Suppressor macrophage treated with lipopolysaccharide for 1 hour (primary cell): Measurements from ENCODE around the gene OGFR.

Experiments used
- DNase-seq, 3 donors: peaks; one replicate each; pipeline ENCODE4 v3.0.0-alpha.2; 2020 to 2022

Gene OGFR

DNA sequence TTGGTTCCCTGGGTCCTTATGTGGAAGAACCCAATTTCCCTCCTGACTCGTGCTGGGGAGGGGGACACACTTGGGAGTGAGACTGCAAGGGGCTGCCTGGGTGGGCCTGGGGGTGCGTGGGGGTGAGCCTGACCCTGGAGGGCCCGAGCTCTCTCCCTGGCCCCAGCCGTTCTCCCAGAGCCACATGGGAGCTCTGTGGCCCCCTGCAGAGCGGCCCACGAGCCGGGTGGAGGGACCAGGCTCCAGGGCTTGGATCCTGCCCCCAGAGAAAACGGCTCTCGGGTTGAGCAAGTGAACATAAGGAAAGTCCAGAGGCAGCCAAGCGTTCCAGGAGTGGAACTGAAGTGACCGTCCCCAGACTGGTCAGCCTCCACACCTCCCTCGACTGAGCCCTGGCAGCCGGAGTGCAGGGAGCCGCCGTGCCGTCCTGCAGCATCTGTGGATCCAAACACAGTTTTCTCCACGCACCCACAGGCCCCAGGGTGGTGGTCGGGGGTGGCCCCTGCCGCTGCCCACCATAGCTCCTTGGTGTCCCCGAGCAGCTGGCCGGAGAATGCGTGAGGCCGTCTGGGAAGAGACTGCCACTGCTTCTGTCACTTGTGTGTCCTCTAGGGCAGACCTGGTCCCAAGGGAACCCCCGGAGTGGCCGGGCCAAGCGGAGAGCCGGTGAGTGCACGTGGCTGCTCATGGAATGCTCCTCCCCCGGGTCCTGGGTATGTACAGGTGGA, 22.8 kb downstream of the OGFR start:
- no peak for DNase-seq

DNA sequence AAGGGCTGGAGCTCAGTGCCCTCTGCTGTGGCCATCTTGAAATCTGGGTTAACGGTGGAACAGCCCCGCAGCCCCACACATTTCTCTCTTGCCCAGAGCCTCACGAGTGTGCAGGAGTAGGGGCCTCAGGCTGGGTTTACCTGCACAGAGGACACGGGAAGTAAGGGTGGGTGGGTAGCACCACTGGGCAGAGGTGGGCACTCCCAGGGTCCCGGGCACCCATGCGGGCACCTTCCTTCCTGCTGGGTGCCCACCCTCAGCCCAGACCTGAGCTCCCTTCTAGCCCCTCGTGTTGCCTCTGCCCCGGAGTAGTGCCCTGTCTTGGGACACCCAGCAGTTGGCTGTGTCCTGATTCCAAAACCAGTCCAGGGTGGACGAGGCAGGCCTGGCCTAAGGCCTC, 23.4 kb downstream of the OGFR start:
- DNase-seq, result no peak

DNA sequence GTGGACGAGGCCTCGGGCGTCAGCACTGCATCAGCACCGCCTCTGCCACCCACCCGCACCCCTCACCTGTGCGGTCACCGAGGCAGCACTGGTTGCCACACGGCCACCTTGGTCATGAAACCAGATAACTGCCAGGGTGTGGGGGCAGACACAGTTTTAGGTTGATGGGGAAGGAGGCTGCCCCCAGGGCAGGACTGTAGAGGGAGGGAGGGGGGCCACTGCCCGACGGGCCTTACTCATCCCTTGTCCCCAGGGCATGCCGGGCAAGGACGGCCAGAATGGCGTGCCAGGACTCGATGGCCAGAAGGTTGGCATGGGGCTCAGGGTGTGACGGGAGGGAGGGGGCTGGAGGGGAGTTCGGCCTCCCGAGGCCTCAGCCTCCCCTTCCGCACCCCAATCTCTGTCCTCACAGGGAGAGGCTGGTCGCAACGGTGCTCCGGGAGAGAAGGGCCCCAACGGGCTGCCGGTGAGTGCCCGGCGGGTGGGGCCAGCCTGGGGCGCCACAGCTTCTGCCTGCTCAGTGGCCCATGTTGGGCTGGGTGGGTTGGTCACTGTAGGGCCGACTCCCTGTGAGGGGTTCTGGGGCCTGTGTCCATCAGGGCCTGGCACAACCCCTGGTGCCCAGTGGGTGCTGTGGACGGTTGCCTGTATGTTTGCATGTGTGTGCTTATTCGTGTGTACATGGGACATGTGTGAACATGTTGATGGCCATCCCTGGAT, 24.0 kb downstream of the OGFR start:
- no peak for DNase-seq

DNA sequence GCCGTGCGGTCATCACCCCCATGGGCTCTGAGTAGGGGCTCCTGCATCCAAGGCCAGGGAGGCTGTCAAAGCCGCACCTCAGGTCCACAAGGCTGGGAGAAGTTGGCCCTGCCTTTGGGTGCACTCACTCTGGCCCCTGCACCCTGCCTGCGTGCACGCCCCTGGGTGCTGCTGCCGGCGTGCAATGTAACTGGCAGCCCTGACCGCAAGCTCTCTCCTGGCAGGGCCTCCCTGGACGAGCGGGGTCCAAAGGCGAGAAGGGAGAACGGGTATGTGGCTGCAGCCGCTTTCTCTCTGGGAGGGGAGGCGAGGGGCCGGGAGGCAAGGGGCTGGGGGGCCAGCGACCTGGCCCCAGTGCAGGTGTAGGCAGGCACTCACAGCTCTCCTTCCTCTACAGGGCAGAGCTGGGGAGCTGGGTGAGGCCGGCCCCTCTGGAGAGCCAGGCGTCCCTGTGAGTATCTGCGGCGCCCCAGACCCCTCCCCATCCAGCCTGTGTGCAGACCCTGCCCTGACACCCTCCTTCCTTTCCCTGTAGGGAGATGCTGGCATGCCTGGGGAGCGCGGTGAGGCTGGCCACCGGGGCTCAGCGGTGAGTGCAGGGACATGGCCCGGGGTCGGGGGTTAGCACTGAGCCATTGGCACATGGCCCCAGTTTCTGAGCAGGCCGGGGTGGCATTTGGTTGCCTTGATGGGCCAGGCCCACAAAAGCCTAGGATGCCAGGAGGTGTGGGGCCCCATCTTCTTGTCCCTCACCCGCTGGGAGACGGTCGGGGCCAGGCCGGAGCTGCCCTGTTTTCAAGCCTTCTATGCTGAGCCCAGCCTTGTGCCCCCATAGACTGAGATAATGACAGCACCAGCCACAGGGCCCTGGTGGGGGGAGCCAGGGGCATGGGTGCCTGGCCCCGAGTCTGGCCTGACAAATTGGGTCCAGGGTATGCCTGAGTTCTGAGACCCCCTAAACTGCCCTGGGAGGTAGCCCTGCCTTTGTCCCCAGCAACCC, 24.9 kb downstream of the OGFR start:
- DNase-seq, result no peak

DNA sequence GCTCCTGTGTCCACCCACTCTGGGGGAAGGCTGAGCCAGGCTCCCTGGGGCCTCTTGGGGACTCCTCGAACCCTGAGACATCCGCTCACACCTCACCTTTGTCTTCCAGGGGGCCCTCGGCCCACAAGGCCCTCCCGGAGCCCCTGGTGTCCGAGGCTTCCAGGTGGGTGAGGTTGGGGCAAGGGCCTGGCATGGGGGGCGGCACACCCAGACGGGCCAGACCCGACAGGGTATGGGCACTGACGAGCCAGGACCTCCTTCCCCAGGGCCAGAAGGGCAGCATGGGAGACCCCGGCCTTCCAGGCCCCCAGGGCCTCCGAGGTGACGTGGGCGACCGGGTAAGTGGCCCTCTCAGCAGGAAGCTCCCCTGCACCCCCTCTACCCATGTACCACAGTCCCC, 25.6 kb downstream of the OGFR start:
- DNase-seq, result no peak

DNA sequence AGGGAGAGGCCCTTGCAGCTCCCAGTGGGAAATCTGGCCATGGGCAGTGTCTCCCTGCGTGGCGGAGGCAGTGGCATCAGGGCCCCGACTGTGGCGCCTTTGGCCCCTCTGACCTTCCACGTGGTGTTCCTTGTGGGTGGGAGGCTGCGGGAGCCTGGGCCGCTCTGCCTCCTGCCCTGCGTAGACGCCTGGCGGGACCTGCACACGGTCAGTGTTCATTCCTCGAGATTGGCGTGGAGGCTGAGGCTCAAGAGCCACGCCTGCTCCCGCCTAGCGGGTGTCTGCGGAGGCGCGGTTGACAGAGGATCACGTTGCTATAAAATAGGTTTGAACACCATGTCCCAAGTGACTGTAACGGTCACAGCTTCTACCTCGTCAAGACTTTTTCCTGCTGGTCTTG, 26.2 kb downstream of the OGFR start:
- DNase-seq, result no peak

DNA sequence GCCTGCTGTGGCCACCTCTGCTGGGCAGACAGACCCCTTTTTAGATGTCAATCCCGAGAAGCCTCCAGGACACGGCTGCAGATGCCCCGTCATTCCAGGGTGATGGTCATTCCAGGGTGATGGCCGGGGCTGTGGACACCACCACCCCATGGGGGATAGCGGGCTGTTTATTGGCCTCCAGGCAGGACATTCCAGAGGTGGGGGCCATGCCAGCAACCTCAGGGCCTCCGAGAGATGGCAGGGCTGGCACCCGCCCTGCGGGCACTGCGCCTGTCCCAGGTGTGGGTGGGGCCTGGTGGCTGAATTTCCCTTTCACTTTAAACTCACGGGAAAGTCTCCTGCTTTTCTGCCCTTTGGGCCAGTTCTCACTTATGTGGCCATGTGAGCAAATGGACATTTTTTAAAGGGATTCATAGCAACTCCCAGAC, 26.7 kb downstream of the OGFR start:
- DNase-seq, result no peak

DNA sequence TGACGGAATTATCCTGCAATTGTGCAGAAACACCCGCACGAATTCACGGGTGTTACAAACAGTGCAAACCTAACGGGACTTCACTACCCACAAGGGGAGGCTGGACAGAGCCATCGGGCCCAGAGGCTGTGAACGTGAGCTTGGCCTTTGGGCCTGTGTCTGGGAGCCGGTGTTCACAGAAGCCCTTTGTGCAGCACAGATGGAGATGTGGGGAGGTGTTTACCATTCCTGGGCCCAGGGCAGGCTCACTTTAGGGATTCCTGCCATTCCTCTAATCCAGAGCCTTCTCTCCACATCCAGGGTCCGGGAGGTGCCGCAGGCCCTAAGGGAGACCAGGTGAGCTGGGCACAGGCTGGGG, 27.2 kb downstream of the OGFR start:
- DNase-seq, result no peak

DNA sequence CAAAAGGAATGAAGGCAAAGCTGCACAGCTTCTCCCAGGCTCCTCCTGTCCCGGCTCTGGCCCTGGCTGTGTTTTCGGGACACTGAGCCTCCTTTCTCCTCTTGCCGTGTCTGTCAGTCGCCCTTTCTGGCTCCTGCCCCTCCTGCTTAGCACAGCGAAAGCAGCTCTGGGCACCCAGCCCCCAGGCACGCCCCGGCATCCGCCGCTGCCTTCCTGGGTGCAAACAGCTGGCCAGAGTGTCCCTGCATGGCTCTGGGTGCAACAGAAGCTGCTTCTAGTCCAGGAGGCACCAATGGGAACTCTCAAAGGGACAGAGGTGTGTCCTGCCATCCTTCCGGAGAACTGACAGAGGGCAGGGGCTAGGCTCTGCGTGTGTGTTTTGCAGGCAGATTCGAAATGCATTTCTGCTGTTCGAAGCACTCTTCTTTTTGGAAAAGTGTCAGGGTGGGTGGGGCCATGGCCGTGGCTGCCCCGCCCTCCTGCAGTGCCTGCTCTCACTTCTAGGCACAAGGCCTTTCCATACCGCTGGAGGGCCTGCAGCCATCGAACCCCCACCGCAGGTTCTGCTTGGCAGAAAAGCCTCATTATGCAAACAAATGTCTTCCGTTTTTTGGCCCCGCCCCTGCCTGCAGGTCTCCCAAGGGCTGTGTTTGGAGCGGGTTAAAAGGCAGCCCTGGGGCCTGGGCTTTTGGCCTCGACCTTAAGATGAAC, 27.7 kb downstream of the OGFR start:
- peak; percentile 68 to 84 (median 83) for DNase-seq

DNA sequence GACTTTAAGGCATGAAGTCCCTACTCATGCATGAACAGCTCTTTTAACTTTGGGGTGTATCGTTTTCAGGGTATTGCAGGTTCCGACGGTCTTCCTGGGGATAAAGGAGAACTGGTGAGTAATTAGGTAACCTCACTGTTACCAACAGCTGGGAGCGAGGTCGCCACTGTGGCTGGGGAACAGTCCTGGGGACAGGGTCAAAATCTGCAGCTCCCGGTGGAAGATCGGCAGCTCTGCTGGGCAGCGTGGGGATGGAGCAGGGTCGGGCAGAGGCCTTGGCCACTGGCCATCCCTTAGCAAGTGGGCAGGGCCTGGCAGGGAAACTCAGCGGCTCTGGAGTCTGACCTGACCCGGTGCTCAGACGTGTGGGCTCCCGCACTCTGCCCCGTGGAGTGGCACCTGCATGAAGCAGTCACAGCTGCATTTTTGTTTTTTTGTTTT, 28.3 kb downstream of the OGFR start:
- DNase-seq, result peak in 2 of 3 donors; percentile 30 to 46

DNA sequence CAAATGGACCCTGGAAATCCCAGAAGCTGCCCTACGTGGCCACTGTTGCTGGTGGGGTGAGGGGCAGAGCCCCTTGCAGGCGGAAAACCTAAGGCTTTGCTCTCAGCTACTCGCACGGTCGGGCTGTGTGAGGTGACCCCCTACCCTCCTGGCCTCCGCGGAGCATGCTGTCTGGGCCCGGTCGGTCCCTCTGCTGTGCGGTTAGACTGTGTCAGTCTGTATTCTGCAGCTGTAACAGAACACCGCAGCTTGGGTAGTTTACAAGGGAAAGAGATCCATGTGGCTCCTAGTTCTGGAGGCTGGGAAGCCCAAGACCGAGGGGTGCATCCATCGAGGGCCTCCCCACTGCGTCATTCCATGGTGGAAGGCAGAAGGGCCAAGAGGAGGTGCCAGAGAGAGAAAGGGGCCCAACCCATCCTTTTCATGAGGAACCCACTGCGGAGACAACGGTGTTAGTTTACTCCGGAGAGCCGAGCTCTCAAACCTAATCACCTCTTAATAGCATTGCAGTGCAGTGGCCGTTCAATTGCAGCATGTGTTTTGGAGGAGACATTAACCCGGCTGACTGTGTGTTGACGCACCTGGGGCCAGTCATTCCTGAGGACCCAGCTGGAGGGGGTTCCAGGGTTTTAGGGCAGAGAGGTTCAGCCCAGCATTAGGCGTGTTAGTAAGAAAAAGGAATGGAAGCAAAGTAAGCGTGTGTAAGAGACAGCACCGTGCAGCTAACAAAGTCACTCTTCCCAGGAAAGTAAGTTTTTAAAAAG, 30.5 kb downstream of the OGFR start:
- no peak for DNase-seq

DNA sequence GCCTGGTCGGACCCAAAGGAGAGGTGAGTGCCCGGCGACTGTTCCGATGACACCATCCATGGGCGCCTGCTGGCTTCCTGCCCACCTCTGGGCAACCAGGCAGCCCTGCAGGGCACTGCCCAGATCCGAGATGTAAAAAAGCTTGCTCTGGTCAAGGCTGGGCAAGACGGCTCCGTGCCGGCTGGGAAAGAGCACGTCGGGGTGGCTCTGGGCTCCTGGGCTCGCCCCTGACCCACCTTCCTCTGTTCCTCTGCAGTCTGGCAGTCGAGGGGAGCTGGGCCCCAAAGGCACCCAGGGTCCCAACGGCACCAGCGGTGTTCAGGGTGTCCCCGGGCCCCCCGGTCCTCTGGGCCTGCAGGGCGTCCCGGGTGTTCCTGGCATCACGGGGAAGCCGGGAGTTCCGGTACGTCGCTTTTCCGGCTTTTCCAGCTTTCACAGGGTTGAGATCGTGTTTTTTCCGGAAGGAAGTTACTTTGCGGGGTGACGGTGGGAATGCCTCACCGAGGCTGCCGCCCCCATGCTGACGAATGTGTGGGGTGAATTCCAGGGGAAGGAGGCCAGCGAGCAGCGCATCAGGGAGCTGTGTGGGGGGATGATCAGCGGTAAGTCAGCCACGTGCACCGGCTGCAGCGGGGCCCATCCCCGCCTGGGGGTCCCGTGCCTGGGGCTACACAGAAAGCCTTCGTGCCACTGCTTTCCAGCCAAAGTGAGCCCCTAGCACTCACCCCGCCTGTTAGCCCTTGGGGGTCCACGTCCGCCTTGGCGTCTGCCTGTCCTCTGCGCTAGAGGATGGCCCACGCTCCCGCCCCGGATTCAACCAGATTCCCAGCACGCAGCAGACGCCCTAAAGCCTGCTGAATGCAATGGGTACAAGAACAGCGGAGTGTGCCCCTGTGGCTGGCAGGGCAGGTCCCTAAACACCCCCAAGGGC, 31.6 kb downstream of the OGFR start:
- DNase-seq, result no peak

DNA sequence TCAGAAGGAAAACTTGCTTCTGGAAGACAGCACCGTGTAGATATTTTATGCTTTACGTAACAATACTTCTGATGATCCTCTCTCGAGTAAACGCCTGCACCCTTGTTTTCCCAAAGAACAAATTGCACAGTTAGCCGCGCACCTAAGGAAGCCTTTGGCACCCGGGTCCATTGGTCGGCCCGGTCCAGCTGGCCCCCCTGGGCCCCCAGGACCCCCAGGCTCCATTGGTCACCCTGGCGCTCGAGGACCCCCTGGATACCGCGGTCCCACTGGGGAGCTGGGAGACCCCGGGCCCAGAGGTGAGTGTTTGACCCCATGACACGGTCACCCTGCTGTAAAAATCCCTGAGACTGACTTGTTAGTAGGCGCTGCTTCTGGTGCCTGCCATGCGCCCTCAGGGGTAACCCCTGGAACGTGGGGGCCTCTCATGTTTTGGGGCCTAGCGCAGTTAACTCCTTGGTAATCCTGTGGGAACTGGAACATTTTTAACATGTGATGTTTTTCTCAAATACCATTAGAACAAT, 32.4 kb downstream of the OGFR start:
- DNase-seq, result no peak

DNA sequence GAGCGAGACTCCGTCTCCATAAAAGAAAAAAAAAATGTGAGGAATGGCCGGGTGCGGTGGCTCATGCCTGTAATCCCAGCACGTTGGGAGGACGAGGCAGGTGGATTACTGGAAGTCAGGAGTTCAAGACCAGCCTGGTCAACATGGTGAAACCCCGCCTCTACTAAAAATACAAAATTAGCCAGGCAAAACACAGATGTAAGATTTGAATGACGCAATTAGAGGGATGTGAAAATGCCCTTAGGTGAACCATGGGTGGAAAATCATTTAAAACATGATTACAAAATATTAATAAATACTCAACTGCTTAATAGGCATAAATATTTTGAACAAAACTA, 33.1 kb downstream of the OGFR start:
- peak in 1 of 3 donors; percentile 37 for DNase-seq

DNA sequence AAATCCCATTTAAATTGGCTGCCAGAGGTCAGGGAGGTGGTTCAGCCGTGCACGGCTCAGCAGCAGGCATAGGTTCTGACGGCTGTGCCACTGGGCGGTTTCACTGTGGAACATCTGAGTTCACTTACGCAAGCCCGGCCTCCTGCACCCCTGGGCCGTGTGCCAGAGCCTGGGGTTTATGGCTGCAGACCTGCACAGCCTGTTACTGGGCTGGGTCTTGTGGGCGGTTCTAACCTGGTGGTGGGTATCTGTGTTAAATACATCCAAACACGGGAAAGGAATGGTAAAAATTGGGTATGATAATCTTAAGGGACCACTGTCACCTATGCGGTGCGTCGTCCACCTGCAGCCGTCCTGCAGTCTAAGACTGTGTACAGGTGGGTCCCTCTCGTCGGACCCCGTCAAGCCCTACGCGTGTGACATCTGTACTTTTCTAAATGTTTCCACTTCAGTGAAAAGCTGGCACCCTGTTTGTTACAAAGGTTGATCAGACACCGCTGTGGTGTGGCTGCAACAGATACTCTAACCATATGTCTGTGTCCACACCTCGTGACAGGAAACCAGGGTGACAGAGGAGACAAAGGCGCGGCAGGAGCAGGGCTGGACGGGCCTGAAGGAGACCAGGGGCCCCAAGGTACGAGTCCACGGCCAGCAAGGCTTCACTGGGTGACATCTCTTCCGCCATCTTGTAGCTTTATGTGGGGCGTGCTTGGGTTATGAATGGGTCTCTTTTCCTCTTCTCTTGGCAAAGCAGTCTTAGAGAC, 33.7 kb downstream of the OGFR start:
- DNase-seq, result peak in 2 of 3 donors; percentile 32 to 46

DNA sequence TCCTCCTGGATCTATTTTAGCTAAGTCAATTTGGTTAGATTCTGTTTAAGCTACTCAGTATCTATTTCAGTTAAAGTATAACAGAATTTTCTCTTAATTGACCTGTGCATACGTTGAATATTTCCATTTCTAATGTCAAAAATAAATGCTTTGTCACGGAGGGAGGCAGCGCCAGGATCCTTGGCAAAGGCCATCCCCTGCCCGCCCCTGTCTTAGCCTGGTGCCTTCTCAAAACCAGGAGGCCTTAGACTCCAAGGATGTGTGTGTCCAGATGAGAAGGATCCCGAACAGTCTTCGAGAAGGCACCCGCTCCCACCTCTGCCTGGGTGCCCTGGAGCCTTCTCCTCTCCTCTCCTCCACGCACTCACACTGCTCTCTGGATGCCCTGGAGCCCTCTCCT, 34.6 kb downstream of the OGFR start:
- DNase-seq, result no peak

DNA sequence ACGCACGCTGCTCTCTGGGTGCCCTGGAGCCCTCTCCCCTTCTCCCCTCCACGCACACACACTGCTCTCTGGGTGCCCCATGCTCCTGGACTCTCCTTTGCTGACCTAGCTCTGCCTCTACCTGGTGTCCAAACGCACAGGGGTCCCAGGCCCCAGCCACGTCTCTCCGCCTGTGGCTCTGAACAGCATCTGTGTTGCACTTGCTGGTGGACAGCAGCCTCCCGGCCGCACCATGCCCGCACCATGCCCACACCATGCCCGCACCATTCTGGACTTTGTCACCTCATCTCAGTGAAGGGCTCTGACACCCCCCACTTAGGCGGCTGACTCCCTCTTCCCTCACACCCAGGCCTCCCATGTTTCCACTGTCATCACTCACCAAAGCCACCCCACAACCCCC, 35.2 kb downstream of the OGFR start:
- DNase-seq, result no peak

DNA sequence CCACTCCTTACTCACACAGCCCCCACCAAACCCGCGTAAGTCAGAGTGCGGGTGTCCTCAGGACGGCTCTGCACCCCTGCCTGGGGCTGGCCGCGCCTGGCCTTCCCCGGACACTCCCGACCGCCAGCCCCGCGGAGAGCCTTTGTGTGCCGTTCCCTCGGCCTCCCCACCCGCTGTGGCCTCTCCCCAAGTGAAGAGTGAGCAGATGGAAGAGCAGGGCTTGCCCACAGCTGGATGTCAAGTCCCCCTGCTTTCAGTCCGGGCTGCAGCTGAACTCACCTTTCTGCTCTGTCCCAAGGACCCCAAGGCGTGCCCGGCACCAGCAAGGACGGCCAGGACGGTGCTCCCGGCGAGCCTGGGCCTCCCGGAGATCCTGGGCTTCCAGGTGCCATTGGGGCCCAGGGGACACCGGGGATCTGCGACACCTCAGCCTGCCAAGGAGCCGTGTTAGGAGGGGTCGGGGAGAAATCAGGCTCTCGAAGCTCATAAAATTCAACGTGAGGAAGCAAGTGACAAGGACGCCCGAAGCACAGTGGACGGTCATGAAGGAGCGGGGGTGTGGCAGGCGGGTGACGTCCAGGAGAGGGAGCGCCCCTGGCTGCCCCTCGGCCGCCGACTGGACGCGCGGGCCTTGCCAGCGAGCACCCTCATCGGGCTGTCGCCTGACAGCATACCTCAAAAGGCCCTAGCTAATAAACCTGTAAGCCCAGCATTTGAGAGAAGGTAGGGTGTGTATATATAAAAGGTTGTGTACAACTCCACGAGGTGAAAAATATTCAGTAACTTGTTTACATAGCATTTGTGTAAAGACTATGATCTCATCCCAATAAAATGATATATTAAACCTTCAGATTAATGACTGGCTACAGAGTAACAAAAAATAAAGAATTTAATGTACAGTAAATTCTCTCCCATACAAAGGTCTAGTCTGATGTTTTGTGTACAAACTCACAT, 35.9 kb downstream of the OGFR start:
- no peak for DNase-seq
